Measurements from ENCODE around the gene NR2F2. TPM values are rescaled to one million over a fixed set of nuclear protein-coding genes. Genes with fewer than 3 reads are reported as not detected.
A peak's percentile ranks its signal among the peaks of the same experiment; 100 is the strongest.

The NR2F2 gene
- total RNA-seq, 1 experiment from 2014 or later = 0.17 TPM

- peak overlapping the region; percentile 48 for H3K4me3 ChIP-seq (ENCODE audit: insufficient read depth, low read depth, low read length)
- peaks cover 93% of the 10 kb centered on the region for H3K27me3 ChIP-seq (ENCODE audit: control insufficient read depth, insufficient read depth, low read length)
- H3K36me3 ChIP-seq (replicated peaks; ENCODE audit: control insufficient read depth, insufficient read depth, low read length) = no peaks in the 10 kb centered on the region
- DNase-seq = peak; percentile 88
These were observed 10.4 kb downstream of the NR2F2 start for GRCh38 chr15:96340598-96341512.

GRCh38 chr15:96341513-96342405 is 11.3 kb downstream of the NR2F2 start:
- DNase-seq = peak; percentile 85
- no peaks in the 10 kb centered on the region for H3K36me3 ChIP-seq (replicated peaks; ENCODE audit: control insufficient read depth, insufficient read depth, low read length)
- peak overlapping the region; percentile 48 for H3K4me3 ChIP-seq (ENCODE audit: insufficient read depth, low read depth, low read length)
- H3K27me3 ChIP-seq (ENCODE audit: control insufficient read depth, insufficient read depth, low read length) = peaks cover 93% of the 10 kb centered on the region

GRCh38 chr15:96342406-96343112 is 12.1 kb downstream of the NR2F2 start:
- Histone ChIP-seq H3K36me3 (replicated peaks; ENCODE audit: control insufficient read depth, insufficient read depth, low read length) (no peaks in the 10 kb centered on the region), H3K27me3 (ENCODE audit: control insufficient read depth, insufficient read depth, low read length) (peaks cover 93% of the 10 kb centered on the region), H3K4me3 (ENCODE audit: insufficient read depth, low read depth, low read length) (no peak overlapping the region)
- peak; percentile 61 for DNase-seq

GRCh38 chr15:96343113-96344059 is 12.9 kb downstream of the NR2F2 start:
- H3K36me3 ChIP-seq (replicated peaks; ENCODE audit: control insufficient read depth, insufficient read depth, low read length) = no peaks in the 10 kb centered on the region
- no peak overlapping the region for H3K4me3 ChIP-seq (ENCODE audit: insufficient read depth, low read depth, low read length)
- DNase-seq = peak; percentile 76
- peaks cover 93% of the 10 kb centered on the region for H3K27me3 ChIP-seq (ENCODE audit: control insufficient read depth, insufficient read depth, low read length)

GRCh38 chr15:96344060-96344705 is 13.7 kb downstream of the NR2F2 start:
- Histone ChIP-seq H3K36me3 (replicated peaks; ENCODE audit: control insufficient read depth, insufficient read depth, low read length) (no peaks in the 10 kb centered on the region), H3K27me3 (ENCODE audit: control insufficient read depth, insufficient read depth, low read length) (peaks cover 93% of the 10 kb centered on the region), H3K4me3 (ENCODE audit: insufficient read depth, low read depth, low read length) (peak overlapping the region; percentile 16; the same call in 1 of the 2 replicates)
- peak; percentile 60 for DNase-seq

GRCh38 chr15:96344706-96345559 is 14.4 kb downstream of the NR2F2 start:
- peak; percentile 76 for DNase-seq
- Histone ChIP-seq H3K36me3 (replicated peaks; ENCODE audit: control insufficient read depth, insufficient read depth, low read length) (no peaks in the 10 kb centered on the region), H3K27me3 (ENCODE audit: control insufficient read depth, insufficient read depth, low read length) (peaks cover 93% of the 10 kb centered on the region), H3K4me3 (ENCODE audit: insufficient read depth, low read depth, low read length) (peak overlapping the region; percentile 16; the same call in 1 of the 2 replicates)

GRCh38 chr15:96345560-96346399 is 15.3 kb downstream of the NR2F2 start:
- peak; percentile 89 for DNase-seq
- peak overlapping the region; percentile 25 for H3K4me3 ChIP-seq (ENCODE audit: insufficient read depth, low read depth, low read length)
- H3K27me3 ChIP-seq (ENCODE audit: control insufficient read depth, insufficient read depth, low read length) = peaks cover 97% of the 10 kb centered on the region
- H3K36me3 ChIP-seq (replicated peaks; ENCODE audit: control insufficient read depth, insufficient read depth, low read length) = no peaks in the 10 kb centered on the region

- DNase-seq = no peak
- no peak overlapping the region for H3K4me3 ChIP-seq (ENCODE audit: insufficient read depth, low read depth, low read length)
- H3K36me3 ChIP-seq (replicated peaks; ENCODE audit: control insufficient read depth, insufficient read depth, low read length) = no peaks in the 10 kb centered on the region
- H3K27me3 ChIP-seq (ENCODE audit: control insufficient read depth, insufficient read depth, low read length) = peaks cover 100% of the 10 kb centered on the region
These were observed 16.0 kb downstream of the NR2F2 start for GRCh38 chr15:96346409-96346970.

GRCh38 chr15:96347181-96348111 is 16.9 kb downstream of the NR2F2 start:
- DNase-seq = peak; percentile 89
- peak overlapping the region; percentile 8; the same call in 1 of the 2 replicates for H3K4me3 ChIP-seq (ENCODE audit: insufficient read depth, low read depth, low read length)
- H3K36me3 ChIP-seq (replicated peaks; ENCODE audit: control insufficient read depth, insufficient read depth, low read length) = no peaks in the 10 kb centered on the region
- peaks cover 100% of the 10 kb centered on the region for H3K27me3 ChIP-seq (ENCODE audit: control insufficient read depth, insufficient read depth, low read length)

GRCh38 chr15:96348112-96349027 is 17.9 kb downstream of the NR2F2 start:
- Histone ChIP-seq H3K4me3 (ENCODE audit: insufficient read depth, low read depth, low read length) (no peak overlapping the region), H3K36me3 (replicated peaks; ENCODE audit: control insufficient read depth, insufficient read depth, low read length) (no peaks in the 10 kb centered on the region), H3K27me3 (ENCODE audit: control insufficient read depth, insufficient read depth, low read length) (peaks cover 100% of the 10 kb centered on the region)
- peak; percentile 70 for DNase-seq

Measured in H7 (cell line).